ENCODE measurements around the gene SAPCD2.
A peak's percentile ranks its signal among the peaks of the same experiment; 100 is the strongest.

Gene SAPCD2

GRCh38 chr9:137049544-137050449 is 20.6 kb downstream of the SAPCD2 start:
- DNase-seq (ENCODE audit: low read depth in 1 of 2, low spot score in 1 of 2), result no peak

DNA sequence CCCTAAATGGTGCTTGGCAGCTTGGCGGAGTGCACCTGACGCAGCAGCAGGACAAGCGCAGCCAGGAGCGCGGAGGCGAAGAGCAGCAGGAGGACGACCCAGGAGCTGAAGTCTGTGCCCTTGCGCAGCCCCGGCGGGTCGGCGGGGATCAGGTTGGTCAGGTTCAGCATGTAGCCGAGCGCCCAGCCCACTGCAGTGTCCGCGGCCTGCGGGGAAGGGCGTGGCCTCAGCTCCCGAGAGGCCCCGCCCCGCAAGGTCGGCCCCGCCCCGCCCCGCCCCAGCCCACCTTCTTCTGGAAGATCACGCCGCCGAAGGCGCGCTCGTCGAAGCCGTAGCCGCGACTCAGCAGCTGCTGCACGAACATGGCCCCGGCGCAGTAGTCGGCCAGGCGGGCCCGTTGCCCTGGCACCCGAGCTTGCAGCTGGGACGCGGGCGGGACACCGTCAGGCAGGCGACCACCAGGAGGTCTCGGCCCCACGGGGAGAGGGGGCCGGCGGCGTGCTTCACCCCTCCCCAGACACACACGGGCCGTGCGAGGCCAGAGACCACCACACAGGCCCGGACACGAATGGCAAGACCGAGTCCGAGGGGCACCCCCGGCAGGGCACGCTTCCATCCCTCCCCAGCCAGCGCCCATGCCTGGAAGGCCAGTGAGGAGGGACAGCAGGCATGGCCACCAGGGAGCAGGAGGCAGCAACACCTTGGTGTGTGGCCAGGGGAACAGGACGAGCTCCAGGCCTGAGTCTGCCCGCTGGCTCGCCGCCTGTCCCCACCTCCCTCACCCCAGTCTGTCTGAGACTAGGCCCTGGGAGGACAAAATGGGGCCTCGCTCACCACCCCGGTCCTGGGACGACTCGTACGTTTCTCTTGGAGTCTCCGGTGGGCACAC is 21.5 kb downstream of the SAPCD2 start:
- DNase-seq (ENCODE audit: low read depth in 1 of 2, low spot score in 1 of 2), result no peak

DNA sequence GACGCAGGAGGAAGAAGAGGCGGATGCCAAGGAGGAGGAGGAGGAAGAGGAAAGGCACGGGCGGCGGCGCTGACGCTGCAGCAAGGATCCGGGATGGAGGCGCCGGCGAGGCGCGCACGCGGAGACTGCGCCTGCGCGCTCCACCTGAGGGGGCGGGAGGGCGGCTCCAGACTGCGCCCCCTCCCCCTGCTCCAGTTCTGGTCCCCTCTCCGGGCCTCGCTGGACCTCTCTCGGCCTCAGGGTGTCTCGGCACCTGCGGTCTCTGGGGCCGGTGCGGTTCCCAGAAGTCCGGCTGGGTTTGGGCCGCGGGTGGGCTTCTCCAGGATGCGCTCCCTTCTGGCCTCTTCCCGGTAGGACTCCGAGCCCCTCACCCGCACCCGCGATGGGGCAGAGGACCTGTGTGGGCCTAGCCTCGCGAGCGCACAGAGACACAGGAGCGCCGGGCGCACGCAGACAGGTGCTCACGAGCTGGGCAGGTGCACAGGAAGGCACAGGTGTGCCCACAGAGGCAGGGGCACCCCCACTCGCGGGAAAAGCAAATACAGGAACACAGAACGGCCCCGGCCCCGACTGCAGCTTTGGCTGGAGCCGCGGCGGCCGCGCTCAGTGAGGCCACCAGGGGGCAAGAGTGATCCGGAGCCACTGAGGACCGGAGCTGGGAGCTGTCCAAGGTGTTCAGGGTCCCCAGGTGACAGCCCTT is 24.1 kb downstream of the SAPCD2 start, which contains the start of gene NPDC1:
TSS of gene NPDC1 (minus strand) at position 90 of the 700 bp plus-strand sequence. CDS start 188 bp downstream, outside the sequence.
- peak; percentile 58 to 66 for DNase-seq (ENCODE audit: low read depth in 1 of 2, low spot score in 1 of 2)

DNA sequence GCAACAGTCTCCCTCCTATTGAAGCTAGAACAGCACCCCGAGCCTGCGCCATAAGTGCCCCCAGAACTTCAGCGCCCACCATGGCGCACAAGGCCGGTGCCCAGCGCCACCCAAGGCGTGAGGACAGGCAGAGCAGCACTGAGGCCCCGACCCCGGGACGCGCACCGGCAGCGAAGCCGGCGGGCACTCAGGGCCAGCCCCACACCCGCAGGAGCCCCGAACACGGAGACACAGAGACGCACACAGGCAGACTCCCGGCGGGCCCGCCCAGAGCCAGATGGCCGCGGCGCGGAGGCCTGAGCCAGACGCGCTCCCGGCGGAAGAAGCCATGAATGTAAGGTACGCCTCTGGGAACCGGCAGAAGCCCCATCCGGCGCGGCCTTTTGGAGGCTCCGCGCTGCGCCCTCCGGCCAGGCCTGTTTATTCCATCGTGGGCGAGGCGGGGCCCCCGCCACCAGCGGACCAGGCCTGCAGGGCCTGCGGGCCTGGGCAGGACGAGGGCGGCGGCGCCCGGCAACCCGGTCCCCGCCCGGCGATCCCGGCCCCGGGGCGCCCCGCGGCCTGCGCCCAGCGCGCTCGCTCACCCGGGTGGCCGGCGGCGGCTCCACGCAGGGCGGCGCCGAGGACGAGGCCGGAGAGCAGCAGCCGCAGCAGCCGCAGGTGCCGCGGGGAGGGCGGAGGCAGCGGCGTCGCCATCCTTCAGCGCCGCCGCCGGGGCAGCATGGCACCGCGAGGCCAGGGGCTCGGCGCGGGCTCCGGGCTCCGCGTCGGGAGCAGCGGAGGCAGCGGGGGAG is 24.9 kb downstream of the SAPCD2 start:
- DNase-seq (ENCODE audit: low read depth in 1 of 2, low spot score in 1 of 2), result no peak

DNA sequence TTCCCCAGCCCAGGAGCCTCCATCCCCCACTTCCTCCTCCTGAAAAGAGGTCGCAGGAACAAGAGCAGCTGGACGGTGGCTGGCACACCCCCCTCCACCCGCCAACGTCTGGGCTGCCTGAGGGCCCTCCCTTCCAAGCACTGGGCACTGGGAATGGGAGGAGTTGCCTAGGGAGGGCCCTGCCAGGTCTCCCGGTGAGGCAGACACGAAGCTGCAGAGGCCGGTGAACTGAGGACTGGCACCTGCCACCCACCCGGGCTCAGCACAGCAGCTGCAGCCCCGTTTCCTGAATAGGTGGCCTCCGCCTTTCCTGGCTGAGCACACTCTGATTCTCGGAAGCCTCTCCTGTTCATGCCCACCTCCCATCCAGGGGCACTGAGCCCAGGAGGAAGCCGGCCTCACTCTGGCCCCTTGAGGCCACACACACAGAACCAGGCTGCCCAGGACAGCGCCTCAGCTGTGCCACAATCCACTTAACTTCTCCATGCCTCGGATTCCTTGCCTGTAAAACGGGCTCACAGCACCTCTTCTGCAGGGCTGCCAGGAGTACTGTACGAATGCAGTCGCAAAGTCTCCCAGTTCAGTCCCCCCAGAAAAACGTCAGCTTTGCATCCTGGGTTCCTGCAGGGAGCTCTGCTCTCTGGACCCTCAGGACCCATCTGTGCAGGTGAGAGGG is 25.7 kb downstream of the SAPCD2 start:
- DNase-seq (ENCODE audit: low read depth in 1 of 2, low spot score in 1 of 2), result no peak

DNA sequence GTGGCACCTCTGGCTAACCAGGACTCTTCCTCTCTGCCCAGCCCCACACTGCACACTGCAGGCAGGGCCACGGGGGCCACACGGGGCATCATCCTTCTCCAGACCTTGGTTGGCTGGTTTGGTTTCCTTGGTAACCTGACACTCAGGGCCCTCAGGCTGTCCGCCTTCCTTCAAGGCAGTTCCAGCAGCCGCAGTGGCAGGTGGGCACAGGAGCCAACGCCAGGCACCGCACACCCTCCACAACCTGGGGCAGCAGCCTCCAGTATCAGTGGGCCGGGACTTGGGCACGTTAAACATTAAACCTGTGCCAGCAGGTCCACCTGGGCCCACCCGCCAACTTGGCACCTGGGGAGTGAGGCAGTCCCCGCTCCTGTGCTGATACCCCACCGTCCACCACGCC is 26.3 kb downstream of the SAPCD2 start:
- no peak for DNase-seq (ENCODE audit: low read depth in 1 of 2, low spot score in 1 of 2)

- no peak for DNase-seq (ENCODE audit: low read depth in 1 of 2, low spot score in 1 of 2)
Observed at GRCh38 chr9:137042751-137043727, 27.3 kb downstream of the SAPCD2 start.

- DNase-seq (ENCODE audit: low read depth in 1 of 2, low spot score in 1 of 2), result no peak
Observed at GRCh38 chr9:137041124-137041523, 29.2 kb downstream of the SAPCD2 start.

DNA sequence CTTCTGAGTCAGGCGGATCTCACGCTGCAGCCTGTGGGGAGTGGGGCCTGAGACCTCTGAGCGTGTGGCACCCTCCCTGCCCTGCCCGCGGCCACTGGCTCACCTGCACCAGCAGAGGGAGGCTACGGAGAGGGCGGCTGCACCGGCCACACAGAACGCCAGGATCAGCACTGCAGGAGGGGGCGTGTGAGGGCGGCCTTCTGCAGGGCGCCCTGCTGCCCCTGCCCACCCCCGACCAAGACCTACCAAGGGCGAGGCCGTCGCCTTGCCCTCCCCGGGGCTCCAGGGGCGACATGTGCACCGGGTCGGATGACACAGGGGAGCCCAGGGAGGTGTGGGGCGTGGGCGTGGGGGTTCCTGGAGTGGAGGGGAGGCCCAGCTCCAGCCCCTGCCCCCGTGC is 29.8 kb downstream of the SAPCD2 start:
- DNase-seq (ENCODE audit: low read depth in 1 of 2, low spot score in 1 of 2), result no peak

GRCh38 chr9:137039611-137040366 is 30.6 kb downstream of the SAPCD2 start:
- no peak for DNase-seq (ENCODE audit: low read depth in 1 of 2, low spot score in 1 of 2)

GRCh38 chr9:137038916-137039315 is 31.4 kb downstream of the SAPCD2 start:
- no peak for DNase-seq (ENCODE audit: low read depth in 1 of 2, low spot score in 1 of 2)

GRCh38 chr9:137037483-137037882 is 32.9 kb downstream of the SAPCD2 start:
- no peak for DNase-seq (ENCODE audit: low read depth in 1 of 2, low spot score in 1 of 2)

- DNase-seq (ENCODE audit: low read depth in 1 of 2, low spot score in 1 of 2), result no peak
Observed at GRCh38 chr9:137037035-137037434, 33.3 kb downstream of the SAPCD2 start.

- no peak for DNase-seq (ENCODE audit: low read depth in 1 of 2, low spot score in 1 of 2)
Observed at GRCh38 chr9:137035937-137036336, 34.4 kb downstream of the SAPCD2 start.

DNA sequence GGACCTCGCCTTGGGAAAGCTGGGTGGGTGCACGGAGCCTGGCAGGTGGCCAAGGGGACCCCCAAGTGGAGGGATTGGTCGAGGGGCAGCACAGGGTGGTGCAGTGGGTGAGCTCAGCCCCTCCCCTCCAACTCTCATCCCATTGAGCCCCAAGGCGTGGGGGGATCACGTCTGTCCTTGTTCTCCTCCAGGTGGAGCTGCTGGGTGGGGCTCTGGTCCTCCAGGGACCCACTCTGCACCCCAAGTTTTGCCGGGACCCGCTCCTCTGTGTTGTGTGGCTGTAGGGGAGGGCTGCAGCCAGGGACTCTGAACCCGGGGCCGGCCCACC is 34.9 kb downstream of the SAPCD2 start:
- DNase-seq (ENCODE audit: low read depth in 1 of 2, low spot score in 1 of 2), result no peak

- peak; percentile 75 to 79 for DNase-seq (ENCODE audit: low read depth in 1 of 2, low spot score in 1 of 2)
Observed at GRCh38 chr9:137034709-137035506, 35.4 kb downstream of the SAPCD2 start.

DNA sequence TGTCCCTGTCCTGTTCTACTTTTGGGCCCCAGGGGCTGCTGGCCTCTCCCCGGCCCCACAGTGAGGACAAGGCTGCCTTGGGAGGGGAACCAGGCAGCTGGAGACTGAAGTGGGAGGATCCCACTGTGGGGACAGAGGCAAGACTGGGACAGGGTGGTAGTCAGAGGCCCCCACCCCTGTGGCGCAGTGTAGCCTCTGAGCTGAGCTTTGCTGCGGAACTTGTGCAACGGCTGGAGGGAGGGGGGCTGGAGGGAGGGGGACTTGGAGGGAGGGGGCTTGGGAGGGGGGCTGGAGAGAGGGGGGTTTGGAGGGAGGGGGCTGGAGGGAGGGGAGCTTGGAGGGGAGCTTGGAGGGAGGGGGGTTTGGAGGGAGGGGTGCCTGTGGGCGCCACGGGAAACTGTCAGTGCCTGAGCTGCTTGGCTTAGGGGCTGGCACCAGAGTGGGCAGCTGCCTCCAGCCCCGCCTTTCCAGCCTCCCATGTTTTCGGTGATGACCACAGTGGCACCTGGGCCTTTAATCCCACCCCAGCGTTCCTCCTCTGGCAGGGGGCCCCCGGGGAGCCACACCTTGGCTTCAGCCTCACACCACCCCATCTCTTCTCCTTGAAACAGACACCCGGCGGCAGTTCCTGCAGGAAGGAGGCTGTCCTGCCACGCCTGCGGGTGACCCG is 36.2 kb downstream of the SAPCD2 start:
- DNase-seq (ENCODE audit: low read depth in 1 of 2, low spot score in 1 of 2), result no peak

Data from activated T-helper 1 cell treated with anti-CD3 and anti-CD28 coated beads, Interleukin-2, amount 50 U/mL, for 16 hours (primary cell).